GM12801 (cell line): ENCODE results near the gene DNAH2.

Experiments used
- TF ChIP-seq, protein P1 (sequence below): IDR thresholded peaks from one replicate; pipeline ENCODE4 v1.5.1; 2011; ENCODE audit warnings: control low read depth; ENCODE audit not compliant: insufficient read length; ENCODE audit errors: extremely low read depth

The DNAH2 gene

DNA sequence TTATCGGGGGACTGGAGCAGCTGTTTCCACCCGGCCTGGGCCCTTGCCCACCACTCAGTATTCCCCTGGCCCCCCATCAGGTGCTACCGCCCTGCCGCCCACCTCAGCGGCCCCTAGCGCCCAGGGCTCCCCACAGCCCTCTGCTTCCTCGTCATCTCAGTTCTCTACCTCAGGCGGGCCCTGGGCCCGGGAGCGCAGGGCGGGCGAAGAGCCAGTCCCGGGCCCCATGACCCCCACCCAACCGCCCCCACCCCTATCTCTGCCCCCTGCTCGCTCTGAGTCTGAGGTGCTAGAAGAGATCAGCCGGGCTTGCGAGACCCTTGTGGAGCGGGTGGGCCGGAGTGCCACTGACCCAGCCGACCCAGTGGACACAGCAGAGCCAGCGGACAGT is 131.2 kb downstream of the DNAH2 start:
- TF ChIP-seq, protein P1, sequence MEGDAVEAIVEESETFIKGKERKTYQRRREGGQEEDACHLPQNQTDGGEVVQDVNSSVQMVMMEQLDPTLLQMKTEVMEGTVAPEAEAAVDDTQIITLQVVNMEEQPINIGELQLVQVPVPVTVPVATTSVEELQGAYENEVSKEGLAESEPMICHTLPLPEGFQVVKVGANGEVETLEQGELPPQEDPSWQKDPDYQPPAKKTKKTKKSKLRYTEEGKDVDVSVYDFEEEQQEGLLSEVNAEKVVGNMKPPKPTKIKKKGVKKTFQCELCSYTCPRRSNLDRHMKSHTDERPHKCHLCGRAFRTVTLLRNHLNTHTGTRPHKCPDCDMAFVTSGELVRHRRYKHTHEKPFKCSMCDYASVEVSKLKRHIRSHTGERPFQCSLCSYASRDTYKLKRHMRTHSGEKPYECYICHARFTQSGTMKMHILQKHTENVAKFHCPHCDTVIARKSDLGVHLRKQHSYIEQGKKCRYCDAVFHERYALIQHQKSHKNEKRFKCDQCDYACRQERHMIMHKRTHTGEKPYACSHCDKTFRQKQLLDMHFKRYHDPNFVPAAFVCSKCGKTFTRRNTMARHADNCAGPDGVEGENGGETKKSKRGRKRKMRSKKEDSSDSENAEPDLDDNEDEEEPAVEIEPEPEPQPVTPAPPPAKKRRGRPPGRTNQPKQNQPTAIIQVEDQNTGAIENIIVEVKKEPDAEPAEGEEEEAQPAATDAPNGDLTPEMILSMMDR, result no peak

GRCh38 chr17:7849130-7849750 is 131.7 kb downstream of the DNAH2 start:
- TF ChIP-seq, protein P1, result no peak

DNA sequence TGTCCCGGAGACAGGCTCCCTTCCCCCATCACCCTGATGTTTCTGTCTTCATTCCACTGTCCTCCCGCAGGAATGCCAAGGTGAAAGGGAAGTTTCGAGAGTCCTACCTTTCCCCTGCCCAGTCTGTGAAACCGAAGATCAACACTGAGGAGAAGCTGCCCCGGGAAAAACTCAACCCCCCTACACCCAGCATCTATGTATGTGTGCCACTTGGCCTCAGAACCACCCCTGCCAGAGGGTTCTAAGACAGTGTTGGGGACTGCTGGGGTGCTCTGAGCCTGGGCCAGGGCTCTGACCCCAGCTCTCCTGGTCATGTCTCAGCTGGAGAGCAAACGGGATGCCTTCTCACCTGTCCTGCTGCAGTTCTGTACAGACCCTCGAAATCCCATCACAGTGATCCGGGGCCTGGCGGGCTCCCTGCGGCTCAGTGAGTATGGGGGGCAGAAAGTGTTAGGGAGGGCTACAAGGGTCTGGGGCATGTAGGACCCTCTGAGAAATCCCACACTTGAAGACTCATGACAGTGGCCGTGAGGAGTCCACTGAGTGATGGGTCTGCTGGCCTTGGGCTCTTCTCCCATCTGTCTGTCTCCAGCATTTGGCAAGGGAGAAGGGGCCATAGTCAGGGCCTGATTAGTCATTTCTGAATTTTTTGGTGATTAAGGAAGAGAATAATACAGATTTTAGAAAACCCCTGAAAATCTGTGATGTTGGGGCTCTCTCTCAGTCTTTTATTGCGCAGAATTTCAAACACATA is 132.4 kb downstream of the DNAH2 start:
- TF ChIP-seq, protein P1, result no peak

GRCh38 chr17:7850701-7851437 is 133.3 kb downstream of the DNAH2 start:
- TF ChIP-seq, protein P1, result no peak

- TF ChIP-seq, protein P1, result peak; percentile 13
Measured at GRCh38 chr17:7851438-7852261, 134.1 kb downstream of the DNAH2 start.

DNA sequence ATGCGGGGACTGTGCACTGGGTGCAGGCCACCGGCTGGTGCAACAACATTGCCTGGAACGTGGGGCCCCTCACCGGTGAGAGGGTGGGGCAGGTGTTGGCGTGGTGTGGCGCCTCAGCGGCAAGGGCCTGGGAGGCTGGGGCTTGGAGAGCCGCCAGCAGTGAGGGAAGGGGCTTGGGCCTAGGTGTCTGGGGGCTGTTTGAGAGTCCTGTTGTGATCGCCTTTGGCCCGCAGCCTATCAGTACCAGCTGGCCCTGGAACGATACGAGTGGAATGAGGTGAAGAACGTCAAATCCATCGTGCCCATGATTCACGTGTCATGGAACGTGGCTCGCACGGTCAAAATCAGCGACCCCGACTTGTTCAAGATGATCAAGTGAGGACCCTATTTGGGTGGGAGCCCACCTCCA is 134.7 kb downstream of the DNAH2 start:
- TF ChIP-seq, protein P1, result no peak
